Sigmoid colon (tissue), 7 donors: ENCODE measurements around the gene UBE2E2. TPM values are rescaled to one million over a fixed set of nuclear protein-coding genes. Genes with fewer than 3 reads are reported as not detected.

ENCODE experiments used
- DNase-seq: peaks from one replicate; pipeline ENCODE4 v3.0.0-alpha.2; 2019
- H3K27ac ChIP-seq, 4 donors: fragments of 200-600 bp; sonication (generic); one replicate each; pipeline ENCODE4 v1.5.1; 2016 to 2019; ENCODE audit warnings: mild to moderate bottlenecking in 1 of 4
- H3K27me3 ChIP-seq, 3 donors: fragments of 200-600 bp; sonication (generic); one replicate each; pipeline ENCODE4 v1.5.1; 2019; ENCODE audit warnings: mild to moderate bottlenecking in 1 of 3
- H3K36me3 ChIP-seq, 4 donors: fragments of 200-600 bp; sonication (generic); one replicate each; pipeline ENCODE4 v1.5.1; 2016 to 2019
- H3K4me1 ChIP-seq, 4 donors: fragments of 200-600 bp; sonication (generic); one replicate each; pipeline ENCODE4 v1.5.1; 2017 to 2019
- H3K4me3 ChIP-seq, 4 donors: fragments of 200-600 bp; sonication (generic); one replicate each; pipeline ENCODE4 v1.5.1; 2017 to 2019; ENCODE audit warnings: mild to moderate bottlenecking in 2 of 4, moderate library complexity in 1 of 4
- H3K9me3 ChIP-seq, 4 donors: fragments of 200-600 bp in 3 of 4; sonication (generic) in 3 of 4; one replicate each; pipeline versions ENCODE4 v1.5.1 to v1.6.1; 2013 to 2019
- EP300 ChIP-seq, 4 donors: sonication (generic); formaldehyde crosslinking; IDR thresholded peaks; one replicate each; pipeline ENCODE4 v1.6.1; 2017; ENCODE audit warnings: antibody characterized with exemption in 4 of 4
- POLR2A ChIP-seq, 2 donors: fragments of 450-650 bp; IDR thresholded peaks; one replicate each; pipeline ENCODE4 v1.6.1; 2016; ENCODE audit warnings: antibody characterized with exemption in 2 of 2, mild to moderate bottlenecking in 2 of 2, moderate library complexity in 2 of 2
- POLR2AphosphoS5 ChIP-seq, 4 donors: sonication (generic); formaldehyde crosslinking; IDR thresholded peaks; one replicate each; pipeline ENCODE4 v1.6.1; 2017; ENCODE audit warnings: antibody characterized with exemption in 4 of 4
- WGBS, 2 donors: extraction: QIAGEN DNeasy Blood & Tissue Kit; methylation state at CpG; one replicate each; pipeline ENCODE4 v1.1.7; 2013; 5-methylcytosine and 5-hydroxymethylcytosine counted together
- intact Hi-C: fragments of 100-400 bp; cut with DNase I; formaldehyde crosslinking; loops from one replicate; pipeline ENCODE4 v1.15.1; 2023
- polyA plus RNA-seq, 3 donors: library from polyadenylated mRNA; stranded (reverse); fragments of 200-250 nt; gene quantifications; one replicate each; pipeline ENCODE4 v1.2.3, GENCODE V29; 2013
- total RNA-seq, 4 donors: library from RNA; depleted of rRNA; stranded (reverse); fragments of >200 nt; gene quantifications; one replicate each; pipeline ENCODE4 v1.1.0, GENCODE V29; 2016
- TF ChIP-seq, protein P1 (sequence below), 4 experiments: fragments of 450-650 bp in 3 of 4; fragments of 200-600 bp in 1 of 4; IDR thresholded peaks; one replicate each; pipeline ENCODE4 v1.5.1; 2016 to 2019; ENCODE audit warnings: antibody characterized with exemption in 4 of 4, mild to moderate bottlenecking in 3 of 4, moderate library complexity in 2 of 4
- donor health status: healthy with polysubstance abuse.
- donor health status: Bipolar disorder and iron deficiency.
- donor health status: healthy.

The UBE2E2 gene
- total and polyA plus RNA-seq, 7 donors: 3.7 to 135 (median 34.6) TPM

- H3K27ac ChIP-seq: no peak overlapping the region
- no peaks in the 10 kb centered on the region for H3K27me3 ChIP-seq
- H3K4me3 ChIP-seq: no peak overlapping the region
- WGBS, 2 donors: 85 to 90% methylated on average over 3 of the region's 3 CpGs
- TF ChIP-seq, protein P1, sequence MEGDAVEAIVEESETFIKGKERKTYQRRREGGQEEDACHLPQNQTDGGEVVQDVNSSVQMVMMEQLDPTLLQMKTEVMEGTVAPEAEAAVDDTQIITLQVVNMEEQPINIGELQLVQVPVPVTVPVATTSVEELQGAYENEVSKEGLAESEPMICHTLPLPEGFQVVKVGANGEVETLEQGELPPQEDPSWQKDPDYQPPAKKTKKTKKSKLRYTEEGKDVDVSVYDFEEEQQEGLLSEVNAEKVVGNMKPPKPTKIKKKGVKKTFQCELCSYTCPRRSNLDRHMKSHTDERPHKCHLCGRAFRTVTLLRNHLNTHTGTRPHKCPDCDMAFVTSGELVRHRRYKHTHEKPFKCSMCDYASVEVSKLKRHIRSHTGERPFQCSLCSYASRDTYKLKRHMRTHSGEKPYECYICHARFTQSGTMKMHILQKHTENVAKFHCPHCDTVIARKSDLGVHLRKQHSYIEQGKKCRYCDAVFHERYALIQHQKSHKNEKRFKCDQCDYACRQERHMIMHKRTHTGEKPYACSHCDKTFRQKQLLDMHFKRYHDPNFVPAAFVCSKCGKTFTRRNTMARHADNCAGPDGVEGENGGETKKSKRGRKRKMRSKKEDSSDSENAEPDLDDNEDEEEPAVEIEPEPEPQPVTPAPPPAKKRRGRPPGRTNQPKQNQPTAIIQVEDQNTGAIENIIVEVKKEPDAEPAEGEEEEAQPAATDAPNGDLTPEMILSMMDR (IDR thresholded peaks at IDR 0.05): no peak
- no peak for TF ChIP-seq POLR2A (IDR thresholded peaks at IDR 0.05)
- TF ChIP-seq EP300 (IDR thresholded peaks at IDR 0.05): no peak
- TF ChIP-seq POLR2AphosphoS5 (IDR thresholded peaks at IDR 0.05): no peak
- no peak for DNase-seq
- no peaks in the 10 kb centered on the region for H3K36me3 ChIP-seq
- peaks cover 0 to 6% (median 0%) of the 10 kb centered on the region in 4 donors for H3K4me1 ChIP-seq
- no peaks in the 10 kb centered on the region for H3K9me3 ChIP-seq
- intact Hi-C loops: no loop called here
Observed at GRCh38 chr3:23396746-23397145, 193.6 kb downstream of the UBE2E2 start.

- Histone ChIP-seq H3K9me3 (no peaks in the 10 kb centered on the region), H3K27me3 (no peaks in the 10 kb centered on the region), H3K27ac (no peak overlapping the region), H3K36me3 (no peaks in the 10 kb centered on the region), H3K4me1 (peaks cover 0 to 6% (median 0%) of the 10 kb centered on the region in 4 donors), H3K4me3 (no peak overlapping the region)
- no peak for TF ChIP-seq POLR2AphosphoS5 (IDR thresholded peaks at IDR 0.05)
- TF ChIP-seq, protein P1 (IDR thresholded peaks at IDR 0.05): no peak
- no peak for TF ChIP-seq EP300 (IDR thresholded peaks at IDR 0.05)
- TF ChIP-seq POLR2A (IDR thresholded peaks at IDR 0.05): no peak
- DNase-seq: no peak
- WGBS, 2 donors: 90 to 94% methylated on average over 1 of the region's 1 CpG
- intact Hi-C loops: no loop called here
Observed at GRCh38 chr3:23399221-23399620, 196.1 kb downstream of the UBE2E2 start.

- intact Hi-C loops: no loop called here
- DNase-seq: no peak
- Histone ChIP-seq H3K4me1 (peaks cover 0 to 12% (median 0%) of the 10 kb centered on the region in 4 donors), H3K27me3 (no peaks in the 10 kb centered on the region), H3K4me3 (no peak overlapping the region), H3K27ac (no peak overlapping the region), H3K36me3 (no peaks in the 10 kb centered on the region), H3K9me3 (no peaks in the 10 kb centered on the region)
- TF ChIP-seq, protein P1 (IDR thresholded peaks at IDR 0.05): no peak
- no peak for TF ChIP-seq POLR2A (IDR thresholded peaks at IDR 0.05)
- no peak for TF ChIP-seq EP300 (IDR thresholded peaks at IDR 0.05)
- TF ChIP-seq POLR2AphosphoS5 (IDR thresholded peaks at IDR 0.05): no peak
- WGBS, 2 donors: 86 to 93% methylated on average over 2 of the region's 2 CpGs
Observed at GRCh38 chr3:23402728-23403492, 199.8 kb downstream of the UBE2E2 start.

DNA sequence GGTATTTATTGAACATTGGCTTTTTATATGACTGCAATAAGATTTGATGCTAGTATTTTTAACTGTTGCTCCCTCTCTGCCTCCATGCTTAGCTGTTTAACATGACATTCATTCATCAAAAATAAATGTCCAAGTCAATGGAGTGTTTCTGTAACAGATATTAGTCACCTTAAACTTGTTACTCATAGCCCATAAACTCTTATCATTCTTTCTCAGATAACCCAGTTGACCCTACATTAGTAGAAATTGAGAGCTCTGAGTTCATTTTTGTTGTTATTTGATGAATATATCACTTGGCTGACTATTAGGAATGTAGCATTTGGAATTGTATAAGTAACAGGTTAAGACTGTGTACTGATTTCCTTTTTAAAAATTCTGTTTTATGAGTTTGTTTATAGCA lies 201.1 kb downstream of the UBE2E2 start:
- Histone ChIP-seq H3K27ac (no peak overlapping the region), H3K9me3 (no peaks in the 10 kb centered on the region), H3K36me3 (no peaks in the 10 kb centered on the region), H3K4me1 (peaks cover 0 to 12% (median 0%) of the 10 kb centered on the region in 4 donors), H3K4me3 (no peak overlapping the region), H3K27me3 (no peaks in the 10 kb centered on the region)
- intact Hi-C loops: no loop called here
- DNase-seq: no peak
- TF ChIP-seq, protein P1 (IDR thresholded peaks at IDR 0.05): no peak
- TF ChIP-seq EP300 (IDR thresholded peaks at IDR 0.05) (no peak), POLR2A (IDR thresholded peaks at IDR 0.05) (no peak), POLR2AphosphoS5 (IDR thresholded peaks at IDR 0.05) (no peak)
